K562 treated with DMSO at 1 percent for 4 hours (cell line): Measurements from ENCODE around the gene KRTAP11-1. TPM values are rescaled to one million over a fixed set of nuclear protein-coding genes. Genes with fewer than 3 reads are reported as not detected.

Source experiments
- total RNA-seq: library from RNA; unstranded; fragments of 300-600 nt; gene quantifications from 2 replicates; pipeline ENCODE4 v1.2.3, GENCODE V29; 2022; ENCODE audit not compliant: insufficient read depth

Gene KRTAP11-1
- total RNA-seq, result not detected in 2 replicates

GRCh38 chr21:30881480-30881879, at the start of gene KRTAP11-1:
KRTAP11-1 (minus strand) TSS chr21:30881580; CDS start chr21:30881524, 56 bp downstream.

Other genes with a start within 250 kb of the KRTAP11-1 start
- gene KRTAP20-2, start 246.4 kb downstream of the KRTAP11-1 start, total RNA-seq, result not detected in 2 replicates
- gene KRTAP20-3, start 238.7 kb downstream of the KRTAP11-1 start, total RNA-seq, result not detected in 2 replicates
- gene KRTAP21-3, start 162.8 kb downstream of the KRTAP11-1 start, total RNA-seq, result not detected in 2 replicates
- not detected in 2 replicates for gene KRTAP21-2, start 134.3 kb downstream of the KRTAP11-1 start, total RNA-seq
- gene KRTAP21-1, start 126.2 kb downstream of the KRTAP11-1 start, total RNA-seq, result not detected in 2 replicates
- gene KRTAP8-1, start 68.3 kb downstream of the KRTAP11-1 start, total RNA-seq, result not detected in 2 replicates
- gene KRTAP7-1, start 51.8 kb downstream of the KRTAP11-1 start, total RNA-seq, result not detected in 2 replicates
- not detected in 2 replicates for gene KRTAP19-8, start 156.9 kb upstream of the KRTAP11-1 start, total RNA-seq